Fibroblast of gingiva (primary cell): ENCODE results near the gene RNF10.
"Not testable (repeated sequence)": the region's sequence is repeated elsewhere in the genome, so short reads cannot be mapped to it uniquely, and the experiment has no call there.

Source experiments
- DNase-seq: peaks from one replicate; pipeline ENCODE4 v3.0.0-alpha.2; 2011; ENCODE audit warnings: low read depth

Gene RNF10

DNA sequence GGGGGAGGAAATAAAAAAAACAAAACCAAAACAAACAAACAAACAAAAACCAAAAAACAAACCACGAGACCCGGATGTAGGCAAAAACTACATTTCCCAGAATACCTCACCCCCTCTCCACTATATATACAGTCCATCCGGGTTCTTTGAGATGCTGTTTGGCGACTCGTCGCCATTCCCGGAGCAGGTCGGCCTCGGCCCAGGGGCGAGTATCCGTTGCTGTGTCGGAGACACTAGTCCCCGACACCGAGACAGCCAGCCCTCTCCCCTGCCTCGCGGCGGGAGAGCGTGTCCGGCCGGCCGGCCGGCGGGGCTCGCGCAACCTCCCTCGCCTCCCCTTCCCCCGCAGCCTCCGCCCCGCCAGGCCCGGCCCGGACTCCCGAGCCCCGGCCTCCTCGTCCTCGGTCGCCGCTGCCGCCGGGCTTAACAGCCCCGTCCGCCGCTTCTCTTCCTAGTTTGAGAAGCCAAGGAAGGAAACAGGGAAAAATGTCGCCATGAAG, at the start of gene RNF10:
Gene RNF10, plus strand, starts transcription at position 154 of the 500 bp plus-strand sequence. CDS start 456 bp downstream, outside the sequence.
- DNase-seq, result peak; percentile 83

DNA sequence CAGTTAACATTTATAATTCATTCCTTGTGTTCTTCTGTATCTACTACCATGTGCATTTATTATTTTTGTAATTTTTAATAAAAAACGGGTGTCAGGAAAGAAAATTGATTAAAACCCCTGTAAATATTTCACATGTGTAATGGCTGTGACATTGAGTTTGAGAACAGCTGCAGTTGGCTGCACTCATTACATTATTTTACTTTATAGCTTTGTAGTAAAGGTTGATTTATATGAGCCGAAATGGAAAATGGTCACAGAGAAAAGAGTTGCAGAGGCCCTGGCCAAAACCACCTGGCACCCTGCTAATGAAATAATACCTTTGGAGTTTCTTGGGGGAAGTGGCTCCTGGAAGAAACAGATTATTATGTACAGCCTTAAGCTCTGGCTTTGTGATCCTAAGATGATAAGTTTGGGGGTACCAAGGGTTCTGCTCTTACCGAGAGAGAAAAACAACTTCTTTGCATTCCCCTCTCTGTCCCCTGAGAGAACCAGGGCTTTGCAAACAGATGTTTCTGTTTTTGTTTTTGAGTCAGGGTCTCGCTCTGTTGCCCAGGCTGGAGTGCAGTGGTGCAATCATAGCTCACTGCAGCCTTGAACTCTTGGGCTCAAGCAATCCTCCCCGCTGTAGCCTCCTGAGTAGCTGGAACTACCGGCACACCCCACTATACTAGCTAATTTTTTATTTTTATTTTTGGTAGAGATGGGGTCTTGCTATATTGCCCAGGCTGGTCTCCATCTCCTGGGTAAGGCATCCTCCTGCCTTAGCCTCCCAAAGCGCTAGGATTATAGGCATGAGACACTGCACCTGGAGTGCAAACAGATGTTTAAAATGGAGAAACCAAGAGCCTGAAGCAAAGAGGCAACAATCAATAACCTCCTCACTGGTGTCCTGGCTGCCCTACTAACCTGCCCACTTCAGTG, 47.9 kb upstream of the RNF10 start:
- no peak for DNase-seq

GRCh38 chr12:120487552-120487951, 46.6 kb upstream of the RNF10 start:
- not testable (repeated sequence) for DNase-seq

DNA sequence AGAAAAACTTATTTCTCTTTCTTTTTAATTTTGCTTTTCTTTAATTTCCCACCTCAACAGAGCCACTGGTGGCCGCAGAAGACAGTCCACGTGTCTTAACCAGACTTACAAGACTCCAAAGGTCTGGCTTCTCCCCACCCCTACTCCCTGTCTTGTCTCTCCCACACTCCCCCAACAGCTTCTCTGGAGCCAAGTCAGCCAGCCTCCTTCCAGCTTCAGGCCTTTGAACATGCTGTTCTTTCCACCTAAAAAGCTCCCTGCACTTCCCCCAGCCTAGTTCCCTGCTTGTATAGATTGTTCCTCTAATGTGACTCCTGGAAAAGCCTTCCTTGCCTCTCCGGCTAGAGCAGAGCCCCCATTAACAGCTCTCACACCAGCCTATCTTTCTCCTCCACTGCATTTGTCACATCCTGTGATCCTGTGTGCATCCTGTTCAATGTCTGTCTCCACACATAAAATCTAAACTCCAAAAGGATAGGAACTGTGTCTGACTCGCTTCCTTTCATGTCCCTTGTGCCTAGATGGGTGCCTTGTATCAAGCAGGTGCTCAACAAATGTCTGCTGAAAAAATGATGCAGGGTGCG, 46.0 kb upstream of the RNF10 start:
- no peak for DNase-seq

DNA sequence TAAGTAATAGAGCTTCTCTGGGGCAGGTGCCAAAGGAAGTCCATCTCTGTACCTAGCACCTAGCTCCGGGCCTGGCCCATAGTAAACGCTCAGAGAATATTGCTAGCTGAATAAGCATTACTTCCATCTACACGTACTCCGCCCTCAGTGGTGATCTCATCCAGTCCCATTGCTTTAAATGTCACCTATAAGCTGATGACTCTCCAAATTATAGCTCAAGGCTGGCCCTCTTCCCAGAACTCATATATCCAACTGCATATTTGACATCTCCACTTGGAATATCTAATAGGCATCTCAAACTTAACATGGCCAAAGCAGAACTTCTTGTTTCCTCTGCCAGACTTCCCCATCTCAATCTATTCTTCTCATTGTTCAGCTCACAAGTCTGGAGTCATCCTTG, 45.1 kb upstream of the RNF10 start:
- no peak for DNase-seq

DNA sequence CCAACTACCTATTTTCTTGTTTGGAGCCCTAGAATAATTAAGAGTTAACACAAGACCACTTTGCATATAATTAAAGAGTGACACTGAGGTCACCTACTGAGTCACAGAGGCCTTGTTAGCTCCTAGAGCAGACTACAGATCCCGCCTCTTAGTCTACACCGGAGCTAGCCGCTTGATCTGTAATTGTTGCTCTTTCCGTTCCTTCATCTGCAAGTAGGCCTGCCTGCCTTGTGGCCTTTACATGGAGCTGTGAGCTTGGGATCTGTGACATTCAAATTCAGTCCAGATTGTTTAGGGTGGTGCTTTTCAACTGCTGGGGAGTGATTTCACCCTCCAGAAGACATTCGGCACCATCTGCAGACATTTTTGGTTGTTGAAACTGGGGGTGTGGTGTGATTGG, 43.8 kb upstream of the RNF10 start:
- no peak for DNase-seq

GRCh38 chr12:120490833-120491512, 43.2 kb upstream of the RNF10 start:
- no peak for DNase-seq

GRCh38 chr12:120495186-120495730, 38.9 kb upstream of the RNF10 start:
- DNase-seq, result no peak

GRCh38 chr12:120495731-120496412, 38.3 kb upstream of the RNF10 start, which contains the start of gene DYNLL1:
Gene DYNLL1 (plus strand): TSS chr12:120496113. CDS start chr12:120496422, 309 bp downstream.
- peak; percentile 94 for DNase-seq

DNA sequence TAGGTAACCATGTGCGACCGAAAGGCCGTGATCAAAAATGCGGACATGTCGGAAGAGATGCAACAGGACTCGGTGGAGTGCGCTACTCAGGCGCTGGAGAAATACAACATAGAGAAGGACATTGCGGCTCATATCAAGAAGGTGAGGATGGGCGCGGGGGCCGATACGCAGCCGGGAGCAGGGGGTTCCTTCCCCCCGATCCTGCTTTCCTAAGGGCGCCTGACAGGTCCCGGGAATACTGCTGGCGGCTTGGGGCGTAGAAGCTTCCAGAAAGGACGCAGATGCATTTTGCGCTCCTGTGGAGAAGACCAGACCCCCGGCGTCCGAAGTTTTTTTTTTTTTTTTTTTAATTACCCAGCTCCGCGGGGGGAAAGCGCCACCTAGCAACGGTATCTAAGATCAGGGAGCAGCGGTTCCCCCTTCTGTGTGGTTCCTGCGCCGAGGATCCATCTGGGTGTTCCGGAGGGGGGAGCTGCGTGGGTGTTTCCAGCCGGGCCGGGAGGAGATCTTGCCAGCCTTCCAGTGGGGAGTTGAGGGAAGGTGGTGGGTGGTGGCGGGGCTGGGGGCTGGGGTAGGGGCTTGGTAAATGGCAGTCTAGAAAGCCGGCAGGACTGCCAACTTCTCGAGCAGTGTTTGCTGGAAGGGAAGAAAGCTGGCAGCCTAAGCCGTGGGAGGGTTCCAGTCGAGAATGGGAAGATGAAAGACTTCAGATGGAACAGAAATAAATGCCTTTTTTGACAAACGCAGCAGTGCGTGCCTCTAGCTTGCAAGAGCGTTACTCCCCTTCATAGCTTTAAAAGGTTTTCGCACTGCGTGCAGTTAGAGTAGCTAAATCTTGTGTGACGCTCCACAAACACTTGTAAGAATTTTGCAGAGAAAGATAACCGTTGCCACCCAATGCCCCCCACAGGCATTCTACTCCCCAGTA, 37.5 kb upstream of the RNF10 start:
- peak; percentile 34 for DNase-seq

DNA sequence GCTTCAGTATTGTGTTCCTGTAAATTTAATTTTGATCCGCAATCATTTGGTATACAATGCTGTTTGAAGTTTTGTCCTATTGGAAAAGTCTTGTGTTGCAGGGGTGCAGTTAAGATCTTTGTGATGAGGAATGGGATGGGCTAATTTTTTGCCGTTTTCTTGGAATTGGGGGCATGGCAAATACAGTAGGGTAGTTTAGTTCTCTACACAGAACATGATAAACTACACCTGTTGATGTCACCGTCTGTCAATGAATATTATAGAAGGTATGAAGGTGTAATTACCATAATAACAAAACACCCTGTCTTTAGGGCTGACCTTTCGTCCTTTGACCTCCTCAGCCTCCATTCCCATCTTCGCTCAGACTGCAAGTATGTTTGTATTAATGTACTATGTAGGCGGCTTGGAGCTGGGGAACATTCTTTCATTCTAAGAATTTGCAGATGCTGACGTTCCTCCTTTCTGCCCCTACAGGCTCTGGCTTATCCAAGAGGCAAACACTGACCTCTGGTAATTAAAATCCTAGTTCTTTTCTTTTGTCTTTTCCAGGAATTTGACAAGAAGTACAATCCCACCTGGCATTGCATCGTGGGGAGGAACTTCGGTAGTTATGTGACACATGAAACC, 36.5 kb upstream of the RNF10 start:
- DNase-seq, result peak; percentile 20

GRCh38 chr12:120498870-120499515, 35.2 kb upstream of the RNF10 start:
- DNase-seq, result no peak

DNA sequence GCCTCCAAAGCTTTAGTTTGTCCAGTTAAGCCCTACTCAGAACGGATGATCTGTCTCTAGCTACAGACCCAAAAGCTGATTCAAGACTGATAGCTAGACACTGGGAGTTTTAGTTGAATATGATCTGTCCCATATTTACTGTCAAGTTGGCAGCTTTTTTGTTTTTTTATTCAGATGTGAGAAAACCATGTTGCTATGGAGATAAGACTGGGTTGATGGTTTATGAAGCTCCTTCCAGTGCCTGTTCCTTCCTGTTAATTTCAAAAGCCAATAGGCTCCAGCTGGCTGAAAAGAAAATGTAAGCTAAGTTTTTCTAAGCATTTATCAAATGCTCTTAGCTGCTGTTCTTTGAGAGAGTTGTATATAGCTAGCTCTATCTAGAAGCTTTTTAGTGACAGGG, 33.6 kb upstream of the RNF10 start:
- DNase-seq, result peak; percentile 62

DNA sequence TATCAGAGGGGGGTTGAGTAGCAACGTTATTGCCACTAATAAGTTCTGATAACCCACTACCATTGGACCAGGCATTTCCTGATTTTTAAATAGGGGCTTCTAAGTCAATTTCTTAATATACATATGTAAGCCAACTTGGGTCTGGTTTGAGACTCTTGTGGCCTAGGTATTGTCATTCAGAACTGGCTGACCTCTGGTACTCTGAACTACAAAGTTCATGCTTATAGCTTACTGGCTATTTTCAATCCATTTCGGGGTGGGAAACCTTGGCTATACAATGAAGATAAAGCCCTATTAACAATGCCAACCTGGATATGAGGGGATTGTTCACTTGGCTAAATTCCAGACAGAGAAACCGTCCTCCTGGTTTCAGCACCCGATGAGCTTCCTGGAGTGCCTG, 29.6 kb upstream of the RNF10 start:
- DNase-seq, result no peak

DNA sequence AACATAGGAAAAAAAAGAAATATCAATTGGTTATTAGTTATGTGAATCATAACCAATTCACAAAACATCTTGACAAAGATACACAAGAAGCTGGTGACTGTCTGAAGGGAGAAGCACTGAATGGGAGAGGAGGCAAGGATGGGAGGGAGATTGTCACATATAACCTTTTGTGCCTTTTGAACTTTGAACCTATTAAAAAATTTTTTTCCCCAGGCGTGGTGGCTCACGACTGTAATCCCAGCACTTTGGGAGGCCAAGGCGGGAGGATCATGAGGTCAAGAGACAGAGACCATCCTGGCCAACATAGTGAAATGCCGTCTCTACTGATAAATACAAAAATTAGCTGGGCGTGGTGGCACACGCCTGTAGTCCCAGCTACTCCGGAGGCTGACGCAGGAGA, 25.6 kb upstream of the RNF10 start:
- no peak for DNase-seq

DNA sequence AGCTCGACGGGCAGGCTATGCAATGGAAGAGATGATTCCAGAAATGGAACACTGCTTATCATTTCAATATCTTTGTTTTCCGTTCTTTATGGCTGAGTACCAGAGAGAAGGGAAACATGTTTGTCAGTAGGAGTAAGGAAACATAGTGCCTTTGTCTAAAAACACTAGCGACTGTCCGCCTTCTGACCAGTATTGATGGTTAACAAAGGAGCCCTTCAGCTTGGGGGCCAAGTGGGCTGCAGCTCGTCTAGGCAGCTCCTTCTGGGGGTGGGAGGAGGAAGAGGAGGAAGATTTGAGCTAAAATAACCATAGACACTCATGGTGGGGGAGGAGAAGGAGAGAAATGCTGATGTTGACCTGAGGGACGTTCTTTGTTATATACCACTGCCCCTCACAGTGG, 20.2 kb upstream of the RNF10 start:
- DNase-seq, result no peak

DNA sequence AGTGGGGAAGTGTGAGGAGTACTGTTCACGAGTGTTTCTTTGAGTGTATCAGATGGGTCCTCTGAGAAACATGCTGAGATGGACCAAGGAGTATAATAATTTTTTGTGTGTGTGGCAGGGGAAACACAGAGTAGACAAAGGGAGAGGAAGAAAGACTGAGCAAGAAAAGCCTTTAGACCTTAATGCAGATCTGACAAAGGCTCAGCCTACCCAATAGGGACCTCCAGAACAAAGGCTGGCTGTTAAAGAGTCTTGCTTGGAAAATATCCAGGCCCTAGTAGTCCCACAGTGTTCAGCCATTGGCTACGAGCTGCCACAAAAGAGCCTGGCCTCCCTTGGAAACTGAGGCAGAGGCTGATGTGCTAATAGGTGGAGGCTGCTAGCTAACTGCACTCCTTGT, 18.7 kb upstream of the RNF10 start:
- DNase-seq, result no peak

DNA sequence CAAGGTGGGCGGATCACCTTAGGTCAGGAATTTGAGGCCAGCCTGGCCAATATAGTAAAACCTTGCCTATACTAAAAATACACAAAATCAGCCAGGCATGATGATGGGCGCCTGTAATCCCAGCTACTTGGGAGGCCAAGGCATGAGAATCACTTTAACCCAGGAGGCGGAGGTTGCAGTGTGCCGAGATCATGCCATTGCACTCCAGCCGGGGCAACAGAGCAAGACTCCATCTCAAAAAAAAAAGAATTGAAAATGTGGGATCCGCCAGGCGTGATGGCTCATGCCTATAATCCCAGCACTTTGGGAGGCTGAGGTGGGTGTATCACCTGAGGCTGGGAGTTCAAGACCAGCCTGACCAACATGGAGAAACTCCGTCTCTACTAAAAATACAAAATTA, 14.8 kb upstream of the RNF10 start:
- not testable (repeated sequence) for DNase-seq

DNA sequence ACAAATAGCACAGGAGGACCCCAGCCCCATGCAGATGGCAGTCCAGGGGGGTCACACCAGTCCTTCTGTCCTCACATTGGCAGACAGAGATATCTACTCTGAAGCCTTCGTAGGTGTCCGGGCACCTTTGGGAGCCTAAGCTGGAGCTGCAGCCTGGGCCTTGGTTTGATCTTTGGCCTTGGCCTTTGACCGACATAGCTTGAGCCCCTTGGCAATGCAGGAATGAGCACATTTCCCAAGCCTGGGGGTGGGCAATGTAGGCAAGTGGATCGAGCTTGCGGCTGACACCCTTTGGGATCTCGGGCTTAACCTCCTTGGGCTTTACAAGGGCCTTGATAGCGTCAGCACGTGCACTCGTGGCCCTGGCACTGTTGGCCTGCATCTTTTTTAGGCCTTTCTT, 11.6 kb upstream of the RNF10 start:
- DNase-seq, result no peak
